BJ (cell line): Measurements from ENCODE around the gene PARD3. TPM values are rescaled to one million over a fixed set of nuclear protein-coding genes. Genes with fewer than 3 reads are reported as not detected.

Source experiments
- CTCF ChIA-PET: fragments of 350-600 bp; formaldehyde crosslinking; extraction: SDS; loops from one replicate; lab custom pipeline; 2021; ENCODE audit warnings: antibody characterized with exemption, inconsistent platforms; lab: Yijun Ruan, JAX
- POLR2A ChIA-PET: fragments of 300-600 bp; sonication (Branson Sonifier 250); formaldehyde crosslinking; extraction: SDS; loops from one replicate; lab custom pipeline; 2021; ENCODE audit warnings: antibody characterized with exemption; lab: Charles Lee
- DNase-seq: peaks from one replicate; pipeline ENCODE4 v3.0.0-alpha.2; 2011; ENCODE audit warnings: low read depth
- H3K27me3 ChIP-seq: 2 replicates; pipeline ENCODE4 v1.6.0; 2011; ENCODE audit warnings: low read length; ENCODE audit not compliant: control insufficient read depth, insufficient read depth
- H3K36me3 ChIP-seq: 2 replicates; pipeline ENCODE4 v1.5.1; 2011; ENCODE audit warnings: low read length; ENCODE audit not compliant: control insufficient read depth, insufficient read depth
- H3K4me3 ChIP-seq: 2 replicates; pipeline ENCODE4 v1.5.1; 2011; ENCODE audit warnings: low read depth, mild to moderate bottlenecking, control low read depth, low read length
- polyA plus RNA-seq: library from polyadenylated mRNA; depleted of rRNA; stranded (reverse); fragments of >200 nt; gene quantifications from 2 replicates; pipeline ENCODE4 v1.2.3, GENCODE V29; 2011
- TF ChIP-seq, protein P1 (sequence below): IDR thresholded peaks from 2 replicates; pipeline ENCODE4 v1.5.1; 2011; ENCODE audit warnings: low read depth, mild to moderate bottlenecking, control low read depth, inconsistent platforms, low read length, moderate library complexity; ENCODE audit not compliant: insufficient read depth

Gene PARD3
- polyA plus RNA-seq, 1 experiment, result 17.7 TPM

DNA sequence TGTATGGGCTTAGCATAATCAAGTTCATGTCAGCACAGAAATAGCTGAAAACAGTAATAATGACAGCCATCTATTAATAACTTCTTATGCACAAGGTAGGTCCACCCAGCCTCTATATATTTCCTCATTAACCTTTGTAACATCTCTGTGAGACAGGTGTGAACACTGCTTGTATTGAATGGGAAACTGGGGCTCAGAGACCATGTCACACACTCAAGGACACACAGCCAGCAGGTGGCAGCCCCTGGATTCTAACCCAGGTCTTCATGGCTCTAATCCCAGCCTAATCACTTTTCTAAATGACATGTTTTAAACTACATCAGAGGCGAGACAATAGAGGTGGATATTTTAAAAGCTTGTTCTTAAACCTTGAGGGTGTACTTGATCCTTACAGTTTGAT is 591.4 kb downstream of the PARD3 start:
- no peaks in the 10 kb centered on the region for H3K27me3 ChIP-seq
- no peak overlapping the region for H3K4me3 ChIP-seq
- no peaks in the 10 kb centered on the region for H3K36me3 ChIP-seq
- no peak for DNase-seq
- POLR2A ChIA-PET, result no interaction called here
- CTCF ChIA-PET, result interaction anchor here (0.6 to 1.1 kb wide), 3 partner anchors 9 to 119 kb away, joined by 3 read pairs; no protein-coding TSS in a partner anchor
- TF ChIP-seq, protein P1, sequence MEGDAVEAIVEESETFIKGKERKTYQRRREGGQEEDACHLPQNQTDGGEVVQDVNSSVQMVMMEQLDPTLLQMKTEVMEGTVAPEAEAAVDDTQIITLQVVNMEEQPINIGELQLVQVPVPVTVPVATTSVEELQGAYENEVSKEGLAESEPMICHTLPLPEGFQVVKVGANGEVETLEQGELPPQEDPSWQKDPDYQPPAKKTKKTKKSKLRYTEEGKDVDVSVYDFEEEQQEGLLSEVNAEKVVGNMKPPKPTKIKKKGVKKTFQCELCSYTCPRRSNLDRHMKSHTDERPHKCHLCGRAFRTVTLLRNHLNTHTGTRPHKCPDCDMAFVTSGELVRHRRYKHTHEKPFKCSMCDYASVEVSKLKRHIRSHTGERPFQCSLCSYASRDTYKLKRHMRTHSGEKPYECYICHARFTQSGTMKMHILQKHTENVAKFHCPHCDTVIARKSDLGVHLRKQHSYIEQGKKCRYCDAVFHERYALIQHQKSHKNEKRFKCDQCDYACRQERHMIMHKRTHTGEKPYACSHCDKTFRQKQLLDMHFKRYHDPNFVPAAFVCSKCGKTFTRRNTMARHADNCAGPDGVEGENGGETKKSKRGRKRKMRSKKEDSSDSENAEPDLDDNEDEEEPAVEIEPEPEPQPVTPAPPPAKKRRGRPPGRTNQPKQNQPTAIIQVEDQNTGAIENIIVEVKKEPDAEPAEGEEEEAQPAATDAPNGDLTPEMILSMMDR, result no peak

- Histone ChIP-seq H3K27me3 (no peaks in the 10 kb centered on the region), H3K4me3 (no peak overlapping the region), H3K36me3 (no peaks in the 10 kb centered on the region)
- DNase-seq, result no peak
- ChIA-PET CTCF (no interaction called here), POLR2A (no interaction called here)
- TF ChIP-seq, protein P1, result no peak
These were observed 592.7 kb downstream of the PARD3 start for GRCh38 chr10:34222359-34222758.

- no peaks in the 10 kb centered on the region for H3K36me3 ChIP-seq
- no peak overlapping the region for H3K4me3 ChIP-seq
- TF ChIP-seq, protein P1, result no peak
- H3K27me3 ChIP-seq, result no peaks in the 10 kb centered on the region
- no peak for DNase-seq
- POLR2A ChIA-PET, result no interaction called here
- CTCF ChIA-PET, result no interaction called here
These were observed 595.1 kb downstream of the PARD3 start for GRCh38 chr10:34219753-34220548.

DNA sequence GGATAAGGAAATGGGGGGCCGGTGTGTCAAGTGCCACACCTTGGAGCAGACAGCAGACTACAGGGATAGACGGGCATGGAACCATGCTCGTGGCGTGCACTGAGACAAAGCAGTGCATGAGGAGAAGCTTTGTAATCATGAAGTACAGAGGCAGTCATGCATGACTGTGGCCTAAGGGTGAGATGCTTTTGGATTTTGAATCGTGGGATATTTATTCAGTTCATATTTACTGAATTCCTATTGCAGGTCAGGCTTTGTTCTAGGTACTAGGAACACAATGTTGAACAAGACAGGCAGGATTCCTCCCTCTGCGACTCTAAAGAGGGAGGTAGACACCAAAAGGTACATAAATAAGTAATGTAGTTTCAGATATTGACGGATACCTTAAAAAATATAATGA is 597.6 kb downstream of the PARD3 start:
- Histone ChIP-seq H3K27me3 (no peaks in the 10 kb centered on the region), H3K4me3 (no peak overlapping the region), H3K36me3 (no peaks in the 10 kb centered on the region)
- POLR2A ChIA-PET, result no interaction called here
- TF ChIP-seq, protein P1, result no peak
- CTCF ChIA-PET, result no interaction called here
- DNase-seq, result no peak

DNA sequence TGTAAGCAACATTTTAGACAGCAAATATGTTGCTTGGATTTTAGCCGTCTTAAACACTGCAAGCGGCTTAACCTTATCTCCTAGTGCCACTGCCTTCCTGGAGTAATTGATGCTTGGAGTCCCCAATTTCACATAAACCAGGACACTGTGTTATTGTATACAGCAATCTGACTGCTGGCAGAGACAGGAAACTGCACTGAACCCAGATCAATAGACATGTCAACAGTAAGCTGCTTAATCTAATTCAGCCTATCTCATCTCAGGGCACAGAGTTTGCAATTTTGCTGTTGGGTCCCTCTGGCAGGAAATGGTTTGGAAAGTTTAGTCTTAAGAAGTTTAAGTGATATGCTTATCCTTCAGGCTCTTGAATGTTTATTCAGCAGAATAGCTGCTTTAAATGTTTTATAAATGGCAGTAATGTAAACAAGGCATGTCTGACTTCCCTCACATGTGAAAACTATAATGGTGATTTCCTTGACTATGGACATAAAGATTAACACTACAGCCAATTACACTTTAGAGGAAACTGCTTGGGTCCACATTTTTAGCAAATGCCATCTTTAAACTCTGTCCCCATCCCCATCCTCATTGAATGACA is 598.6 kb downstream of the PARD3 start:
- DNase-seq, result no peak
- no peaks in the 10 kb centered on the region for H3K36me3 ChIP-seq
- CTCF ChIA-PET, result no interaction called here
- no peak overlapping the region for H3K4me3 ChIP-seq
- H3K27me3 ChIP-seq, result no peaks in the 10 kb centered on the region
- POLR2A ChIA-PET, result no interaction called here
- TF ChIP-seq, protein P1, result no peak
